DND-41 (cell line): ENCODE data around the gene GRWD1.

Source experiments
- ATAC-seq: fragments of 200-7000 bp; cut with Tn5 transposase; 3 replicates; pipeline ENCODE4 v1.9.1; 2021; ENCODE audit warnings: low read depth; ENCODE audit not compliant: insufficient read depth
- DNase-seq: peaks from one replicate; pipeline ENCODE4 v3.0.0-alpha.2; 2020
- H2AFZ ChIP-seq: 2 replicates; pipeline ENCODE4 v1.6.0; 2012; ENCODE audit warnings: low read depth, low read length
- H3K27ac ChIP-seq: 2 replicates; pipeline ENCODE4 v1.5.1; 2012; ENCODE audit warnings: low read length, inconsistent platforms
- H3K27me3 ChIP-seq: fragments of 200-600 bp; sonication (generic); 2 replicates; pipeline ENCODE4 v1.6.0; 2012; ENCODE audit warnings: low read length, mild to moderate bottlenecking, inconsistent platforms; ENCODE audit not compliant: insufficient read depth, poor library complexity
- H3K36me3 ChIP-seq: 2 replicates; pipeline ENCODE4 v1.5.1; 2012; ENCODE audit warnings: low read length, inconsistent platforms; ENCODE audit not compliant: insufficient read depth
- H3K4me1 ChIP-seq: 2 replicates; pipeline ENCODE4 v1.5.1; 2012; ENCODE audit warnings: mild to moderate bottlenecking, low read length; ENCODE audit not compliant: insufficient read depth
- H3K4me2 ChIP-seq: 2 replicates; pipeline ENCODE4 v1.6.0; 2012; ENCODE audit warnings: mild to moderate bottlenecking, moderate library complexity, low read length, inconsistent platforms; ENCODE audit not compliant: insufficient read depth
- H3K4me3 ChIP-seq, 2 experiments: fragments of 200-600 bp in 1 of 2; shearing (Covaris generic) in 1 of 2; 2 replicates each; pipeline ENCODE4 v1.5.1; 2012 to 2016; ENCODE audit warnings: inconsistent platforms in 2 of 2, low read length in 2 of 2, mild to moderate bottlenecking in 2 of 2, low read depth in 1 of 2, moderate library complexity in 1 of 2
- H3K79me2 ChIP-seq: 2 replicates; pipeline ENCODE4 v1.6.0; 2012; ENCODE audit warnings: low read length, inconsistent platforms; ENCODE audit not compliant: insufficient read depth
- H3K9ac ChIP-seq: 2 replicates; pipeline ENCODE4 v1.6.0; 2012; ENCODE audit warnings: low read depth, mild to moderate bottlenecking, inconsistent platforms, low read length, moderate library complexity
- H3K9me3 ChIP-seq: 2 replicates; pipeline ENCODE4 v1.5.1; 2012; ENCODE audit warnings: low read length, moderate library complexity, mild to moderate bottlenecking, inconsistent platforms; ENCODE audit not compliant: insufficient read depth, severe bottlenecking
- H4K20me1 ChIP-seq: 2 replicates; pipeline ENCODE4 v1.6.0; 2012; ENCODE audit warnings: low read length; ENCODE audit not compliant: insufficient read depth
- CTCF ChIP-seq: IDR thresholded peaks from 2 replicates; pipeline ENCODE4 v1.5.1; 2012; ENCODE audit warnings: borderline replicate concordance, low read length, moderate library complexity, mild to moderate bottlenecking; ENCODE audit not compliant: poor library complexity, severe bottlenecking; ENCODE audit errors: extremely low read depth
- EZH2 ChIP-seq: IDR thresholded peaks from 3 replicates; pipeline ENCODE4 v1.6.1; 2012; ENCODE audit warnings: borderline replicate concordance, low read depth, mild to moderate bottlenecking, moderate library complexity, low read length, inconsistent platforms; ENCODE audit not compliant: severe bottlenecking

GRWD1 gene

DNA sequence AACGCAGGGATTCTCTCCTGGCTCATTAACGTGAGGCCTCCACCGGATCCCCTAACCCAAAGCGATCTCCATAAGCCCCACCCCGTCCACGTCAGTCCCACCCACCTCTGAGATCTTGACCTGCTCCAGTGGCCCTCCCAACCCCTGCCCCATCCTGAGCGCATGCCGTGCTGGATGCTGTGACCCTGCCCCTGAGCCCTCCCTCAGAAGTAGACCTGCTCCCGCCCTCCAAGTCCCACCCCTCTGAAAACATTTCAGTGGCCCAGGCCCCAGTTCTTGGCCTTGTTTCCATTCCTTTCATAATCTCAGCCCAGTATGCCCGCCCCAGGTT, 46.0 kb downstream of the GRWD1 start:
- Histone ChIP-seq H3K79me2 (no peaks in the 10 kb centered on the region), H3K27ac (no peak overlapping the region), H2AFZ (no peak overlapping the region; the same call in 1 of the 2 replicates), H3K27me3 (no peaks in the 10 kb centered on the region), H3K36me3 (no peaks in the 10 kb centered on the region), H3K4me2 (peak overlapping the region; percentile 57), H3K9ac (peak overlapping the region; percentile 7; the same call in 1 of the 2 replicates), H3K4me1 (peaks cover 24% of the 10 kb centered on the region), H3K4me3 (peak overlapping the region in 1 of 2 experiments; percentile 23; a peak in 1 of 4 replicates), H3K9me3 (no peaks in the 10 kb centered on the region), H4K20me1 (peaks cover 7% of the 10 kb centered on the region)
- TF ChIP-seq EZH2 (no peak), CTCF (no peak)
- ATAC-seq: no peak
- no peak for DNase-seq

- Histone ChIP-seq H3K9ac (no peak overlapping the region), H3K4me1 (peaks cover 24% of the 10 kb centered on the region)
Observed at GRCh38 chr19:48492925-48493717, 47.3 kb downstream of the GRWD1 start.

GRCh38 chr19:48493718-48494401, 48.1 kb downstream of the GRWD1 start:
- Histone ChIP-seq H3K9ac (no peak overlapping the region), H2AFZ (no peak overlapping the region), H3K36me3 (no peaks in the 10 kb centered on the region), H3K27me3 (no peaks in the 10 kb centered on the region), H3K4me3 (no peak overlapping the region), H3K9me3 (no peaks in the 10 kb centered on the region), H3K79me2 (no peaks in the 10 kb centered on the region), H3K4me1 (peaks cover 24% of the 10 kb centered on the region), H4K20me1 (peaks cover 7% of the 10 kb centered on the region), H3K27ac (no peak overlapping the region), H3K4me2 (no peak overlapping the region)
- ATAC-seq: no peak
- TF ChIP-seq EZH2 (no peak), CTCF (no peak)
- DNase-seq: no peak

More at GRCh38 chr19:48492925-48493717, 47.3 kb downstream of the GRWD1 start:
- ATAC-seq (peak; percentile 37), DNase-seq (peak; percentile 58)
- Histone ChIP-seq H3K4me2 (no peak overlapping the region), H3K27me3 (no peaks in the 10 kb centered on the region), H3K79me2 (no peaks in the 10 kb centered on the region), H3K36me3 (no peaks in the 10 kb centered on the region), H3K27ac (no peak overlapping the region), H3K4me3 (no peak overlapping the region), H3K9me3 (no peaks in the 10 kb centered on the region), H4K20me1 (peaks cover 7% of the 10 kb centered on the region), H2AFZ (no peak overlapping the region)
- TF ChIP-seq CTCF: no peak
- TF ChIP-seq EZH2: no peak
